ENCODE measurements around the gene CKS1B.
A peak's percentile ranks its signal among the peaks of the same experiment; 100 is the strongest.
"Not testable (repeated sequence)": the region's sequence is repeated elsewhere in the genome, so short reads cannot be mapped to it uniquely, and the experiment has no call there.

Gene CKS1B

DNA sequence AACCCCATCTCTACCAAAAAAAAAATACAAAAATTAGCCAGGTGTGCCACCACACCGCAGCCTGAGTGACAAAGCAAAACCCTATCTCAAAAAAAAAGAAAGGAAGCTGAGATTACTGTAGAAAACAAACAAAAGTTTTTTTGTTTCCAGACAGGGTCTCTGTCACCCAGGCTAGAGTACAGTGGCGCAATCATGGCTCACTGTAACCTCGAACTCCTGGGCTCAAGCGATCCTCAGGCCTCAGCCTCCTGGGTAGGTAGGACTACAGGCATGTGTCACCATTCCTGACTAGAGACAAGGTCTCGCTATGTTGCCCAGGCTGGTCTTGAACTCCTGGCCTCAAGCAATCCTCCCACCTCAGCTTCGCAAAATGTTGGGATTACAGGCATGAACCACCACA, 10.1 kb upstream of the CKS1B start:
- no peak for DNase-seq (ENCODE audit: low read depth, low spot score)

DNA sequence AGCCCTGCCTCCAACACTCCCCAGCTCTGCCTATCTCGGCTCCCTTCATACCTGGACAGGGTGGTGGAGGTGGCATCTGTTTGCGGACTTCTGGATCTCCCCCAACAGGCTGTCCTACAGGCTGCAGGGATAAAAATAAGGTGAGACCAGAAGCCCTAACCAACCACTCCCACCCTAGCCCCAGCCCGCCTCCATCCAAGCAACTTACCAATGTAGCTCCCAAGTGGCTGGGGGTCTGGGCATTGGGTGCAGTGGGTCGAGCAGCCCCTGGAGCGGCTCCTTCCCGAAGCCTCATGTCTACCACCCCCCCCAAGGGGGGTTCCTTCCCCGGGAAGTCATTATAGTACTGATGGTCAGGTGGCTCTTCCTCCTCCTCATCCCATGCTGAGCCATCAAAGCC, 8.4 kb upstream of the CKS1B start:
- DNase-seq (ENCODE audit: low read depth, low spot score), result no peak

DNA sequence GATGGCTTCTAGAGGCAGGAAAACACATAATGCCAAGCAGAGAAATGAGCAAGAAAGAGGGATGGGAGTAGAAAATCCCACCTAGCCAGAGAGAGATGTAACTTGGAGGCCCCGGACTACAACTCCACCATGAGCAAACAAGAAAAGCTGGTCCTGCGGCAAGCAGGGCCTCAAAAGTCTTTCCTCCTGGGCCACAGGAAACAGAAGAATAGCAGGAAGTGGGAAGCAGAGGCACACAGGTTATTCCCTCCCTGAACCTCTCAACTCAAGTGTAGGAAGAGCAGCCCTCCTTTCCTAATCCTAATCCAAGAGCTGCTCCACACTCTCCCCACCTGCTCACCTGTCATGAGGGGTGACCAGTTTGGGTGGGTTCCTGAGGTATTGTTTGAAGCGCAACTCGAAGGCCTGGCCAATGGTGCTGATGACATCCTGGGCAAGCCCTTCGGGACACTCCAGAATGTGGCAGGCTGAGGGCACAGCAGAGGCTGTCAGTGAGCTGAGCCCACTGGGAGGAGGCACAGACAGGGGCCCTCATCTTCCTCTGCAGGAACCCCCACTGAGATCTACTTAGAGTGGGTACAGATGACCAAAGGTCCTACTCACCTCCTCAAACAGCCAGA, 7.0 kb upstream of the CKS1B start:
- no peak for DNase-seq (ENCODE audit: low read depth, low spot score)

DNA sequence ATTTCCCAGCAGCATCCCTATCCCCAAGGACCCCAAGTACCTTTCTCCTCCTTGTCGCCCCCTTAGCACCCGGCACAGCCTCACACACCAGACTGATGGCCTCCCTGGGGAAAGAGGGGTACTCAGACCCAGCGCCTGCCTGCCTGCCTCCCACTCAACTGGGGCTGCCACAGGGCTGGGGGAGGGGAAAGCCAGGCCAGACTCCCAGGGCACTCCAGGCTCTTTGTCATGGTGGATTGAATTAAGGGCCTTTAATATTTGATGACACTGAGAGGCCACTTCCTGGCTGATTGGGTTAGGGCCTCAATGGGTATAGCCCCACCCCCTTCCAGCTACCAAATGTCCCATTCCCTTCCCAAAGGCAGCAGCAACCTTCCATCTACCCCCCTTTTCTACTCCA, 5.8 kb upstream of the CKS1B start:
- DNase-seq (ENCODE audit: low read depth, low spot score), result no peak

DNA sequence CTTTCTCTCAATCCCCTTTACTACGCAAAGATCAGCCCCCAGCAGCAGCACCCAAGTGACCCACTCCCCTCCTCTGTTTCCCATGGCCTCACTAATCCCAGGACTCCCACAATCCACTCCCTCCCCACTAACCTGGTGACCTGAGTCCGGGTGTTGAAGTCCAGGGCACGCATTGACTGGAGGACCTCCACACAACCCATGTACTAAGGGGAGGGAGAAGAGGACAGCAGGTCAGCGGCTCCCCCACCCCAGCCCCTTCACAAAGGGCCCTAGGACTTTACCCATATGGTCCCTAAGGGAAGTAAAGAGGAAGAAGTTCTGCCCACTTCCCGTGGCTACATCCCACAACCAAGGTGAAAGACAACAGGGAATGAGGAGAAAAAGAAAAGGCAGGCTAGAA, 5.2 kb upstream of the CKS1B start:
- no peak for DNase-seq (ENCODE audit: low read depth, low spot score)

DNA sequence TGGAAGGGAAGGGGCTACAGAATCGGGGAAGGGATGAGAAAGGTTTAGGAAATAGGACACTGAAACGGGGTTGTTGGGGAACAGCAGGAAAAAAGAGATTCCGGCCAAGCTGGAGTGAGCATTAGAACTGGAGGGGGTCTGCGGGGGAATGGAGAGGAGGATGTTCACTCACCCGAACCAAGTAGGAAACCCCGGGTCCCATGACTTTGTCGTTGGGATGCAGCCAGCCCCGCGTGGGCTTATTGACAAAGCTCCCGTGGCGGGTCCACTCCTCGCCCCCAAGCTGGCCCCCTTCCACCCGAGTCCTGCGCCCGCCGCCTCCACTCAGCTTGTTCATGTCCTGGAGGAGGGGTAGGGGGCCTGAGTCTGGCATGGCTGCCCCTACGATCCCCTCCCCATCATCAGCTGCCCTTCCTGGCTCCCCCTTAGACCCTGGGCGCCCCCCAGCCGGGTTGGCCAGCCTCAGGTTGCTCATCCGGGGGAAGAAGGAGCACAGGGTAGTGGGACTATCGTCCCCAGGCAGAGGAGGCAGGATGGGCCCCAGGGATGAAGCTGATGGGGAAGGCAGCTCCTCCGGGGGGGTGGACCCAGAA, 4.5 kb upstream of the CKS1B start:
- no peak for DNase-seq (ENCODE audit: low read depth, low spot score)

DNA sequence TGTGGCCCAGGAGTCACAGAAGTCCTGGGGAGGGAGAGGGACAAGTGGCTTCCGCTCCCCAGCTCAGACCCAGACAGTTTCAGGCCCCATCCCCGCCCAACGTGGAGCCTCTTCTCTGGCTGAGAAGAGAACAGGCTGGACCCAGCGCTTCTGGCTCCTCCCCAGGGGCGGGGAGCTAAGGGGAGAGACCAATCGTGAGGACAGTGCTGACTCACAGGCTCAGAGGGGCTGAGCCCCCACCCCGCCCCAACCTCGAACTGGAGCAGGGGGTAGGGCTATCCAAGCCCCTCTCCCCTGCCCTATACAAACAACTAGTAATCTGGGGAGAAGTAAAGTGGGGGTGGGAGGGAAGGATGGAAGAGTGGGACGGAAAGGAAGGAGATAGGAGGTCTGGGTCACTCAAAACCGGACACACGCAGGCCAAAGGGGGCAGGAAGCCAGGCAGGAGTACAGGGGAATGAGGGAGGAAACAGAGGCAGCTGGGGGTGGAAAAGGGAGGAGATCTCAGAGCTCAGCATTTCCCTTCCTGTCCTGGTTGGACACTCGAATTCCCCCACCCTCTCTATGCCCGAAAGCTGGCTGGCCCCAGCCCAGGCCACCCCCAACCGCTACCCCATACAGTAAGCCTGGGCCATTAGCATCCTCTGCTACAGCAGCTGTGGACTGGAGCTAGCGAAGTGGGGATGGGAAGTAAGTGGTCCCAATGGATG, 3.7 kb upstream of the CKS1B start, which contains the start of gene SHC1:
SHC1 (minus strand) TSS at position 117 of the 710 bp plus-strand sequence. CDS start 221 bp downstream, outside the sequence.
- no peak for DNase-seq (ENCODE audit: low read depth, low spot score)

DNA sequence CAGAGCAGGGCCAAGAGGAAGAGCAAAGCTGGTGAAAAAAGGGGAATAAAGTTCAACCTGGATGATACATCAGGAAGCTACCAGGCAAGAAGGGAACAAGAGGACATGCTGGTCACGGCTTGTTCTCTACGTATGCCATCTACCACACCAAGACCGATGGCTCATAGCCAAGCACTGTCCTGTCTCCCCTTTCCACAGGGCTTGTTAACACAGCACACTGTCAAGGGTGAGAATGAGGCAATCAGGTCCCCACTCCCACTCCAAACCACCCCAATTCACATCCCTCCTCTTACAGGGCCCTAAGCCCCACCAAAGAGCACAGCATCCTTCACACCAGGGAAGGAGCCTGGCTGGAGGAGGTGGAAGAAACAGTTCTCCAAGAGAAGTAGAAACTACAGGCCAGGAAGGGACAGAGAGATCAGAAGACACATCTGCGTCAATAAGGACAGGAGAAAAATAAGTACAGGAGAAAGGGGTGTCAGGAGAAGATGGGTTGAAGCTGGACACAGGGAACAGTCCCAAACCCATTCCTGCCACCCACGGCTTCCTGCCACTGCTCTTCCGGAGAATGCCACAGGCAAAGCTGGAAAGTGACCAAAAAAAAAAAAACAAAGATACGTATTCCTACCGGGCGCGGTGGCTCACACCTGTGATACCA, 3.0 kb upstream of the CKS1B start:
- no peak for DNase-seq (ENCODE audit: low read depth, low spot score)

DNA sequence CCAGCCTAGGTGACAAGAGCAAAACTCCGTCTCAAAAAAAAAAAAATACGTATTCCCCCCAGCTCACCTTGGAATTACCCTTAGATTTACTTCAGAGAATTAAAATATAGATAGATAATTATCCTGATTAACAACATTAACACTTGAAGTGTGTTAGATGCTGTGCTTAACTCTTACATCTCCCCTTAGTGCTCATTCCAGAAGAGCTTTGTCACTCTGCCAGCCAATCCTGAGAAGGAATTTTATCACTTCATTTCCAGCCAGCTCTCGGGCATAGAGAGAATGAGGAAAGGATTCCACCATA, 2.3 kb upstream of the CKS1B start:
- DNase-seq (ENCODE audit: low read depth, low spot score), result no peak

DNA sequence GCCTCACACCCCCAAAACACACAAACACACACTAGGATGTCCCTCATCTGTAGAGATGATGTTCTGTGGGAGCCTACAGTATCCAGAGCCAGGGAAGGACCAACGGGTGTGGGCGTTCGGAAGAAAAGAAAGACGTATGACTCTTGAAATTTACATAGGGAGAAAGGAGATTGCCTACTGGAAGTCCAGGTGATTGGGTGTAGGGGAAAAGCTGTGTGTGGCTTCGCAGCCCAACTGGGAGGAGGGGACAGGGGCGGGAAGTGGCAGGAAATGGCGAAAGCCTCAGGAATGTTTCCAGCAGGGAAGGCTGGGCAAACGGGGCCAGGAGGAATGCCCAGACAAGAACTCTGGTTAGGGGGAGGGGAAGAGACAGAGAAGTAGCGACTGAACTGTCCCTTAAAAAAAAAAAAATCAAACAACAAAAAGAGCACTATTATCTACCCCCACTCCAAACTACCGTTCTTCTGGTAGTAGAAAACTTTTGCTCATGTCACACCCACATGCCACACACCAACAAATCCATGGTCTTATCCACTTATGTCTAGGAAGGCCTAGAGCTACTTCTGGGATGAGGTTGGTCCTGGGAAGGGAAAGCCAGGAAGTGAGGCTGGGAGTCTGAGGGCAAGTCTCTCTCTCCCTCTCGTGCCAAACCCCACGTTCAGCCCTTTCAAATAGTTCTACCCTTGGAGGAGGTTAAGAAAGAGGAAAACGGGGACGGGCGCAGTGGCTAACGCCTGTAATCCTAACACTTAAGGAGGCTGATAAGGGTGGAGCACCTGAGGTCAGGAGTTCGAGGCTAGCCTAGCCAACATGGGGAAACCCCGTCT, 1.8 kb upstream of the CKS1B start:
- DNase-seq (ENCODE audit: low read depth, low spot score), result peak; percentile 98

DNA sequence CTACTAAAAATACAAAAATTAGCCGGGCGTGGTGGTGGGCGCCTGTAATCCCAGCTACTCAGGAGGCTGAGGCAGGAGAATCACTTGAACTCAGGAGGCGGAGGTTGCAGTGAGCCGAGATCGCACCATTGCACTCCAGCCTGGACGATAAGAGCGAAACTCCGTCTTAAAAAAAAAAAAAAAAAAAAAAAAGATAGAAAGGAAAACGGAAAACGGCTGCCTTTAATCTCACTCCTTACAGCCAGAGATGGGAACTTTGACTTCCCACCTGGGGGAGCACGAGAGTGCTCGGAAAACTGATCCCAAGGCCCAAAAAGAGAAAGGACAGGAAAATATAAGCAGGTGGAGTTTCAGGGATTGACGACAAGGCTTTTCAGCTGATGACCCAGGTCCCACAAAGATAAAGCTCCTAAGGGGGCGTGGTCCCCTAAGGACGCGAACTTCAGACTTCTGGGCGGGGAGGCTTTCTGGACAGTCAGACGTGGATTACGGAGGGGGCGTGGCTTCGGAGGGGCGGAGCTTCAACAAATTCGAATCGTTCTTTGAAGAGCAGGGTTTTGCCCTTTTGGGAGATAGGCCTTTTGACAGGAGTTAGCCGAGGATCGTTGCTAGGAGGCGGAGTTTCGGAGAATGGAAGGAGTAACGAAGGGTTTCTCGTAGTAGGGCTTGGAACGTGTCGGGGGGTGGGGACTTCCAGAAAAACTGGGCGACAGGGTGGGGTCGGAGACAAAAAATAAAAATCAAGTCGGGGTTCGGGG, 958 bp upstream of the CKS1B start:
- peak; percentile 93 for DNase-seq (ENCODE audit: low read depth, low spot score)

DNA sequence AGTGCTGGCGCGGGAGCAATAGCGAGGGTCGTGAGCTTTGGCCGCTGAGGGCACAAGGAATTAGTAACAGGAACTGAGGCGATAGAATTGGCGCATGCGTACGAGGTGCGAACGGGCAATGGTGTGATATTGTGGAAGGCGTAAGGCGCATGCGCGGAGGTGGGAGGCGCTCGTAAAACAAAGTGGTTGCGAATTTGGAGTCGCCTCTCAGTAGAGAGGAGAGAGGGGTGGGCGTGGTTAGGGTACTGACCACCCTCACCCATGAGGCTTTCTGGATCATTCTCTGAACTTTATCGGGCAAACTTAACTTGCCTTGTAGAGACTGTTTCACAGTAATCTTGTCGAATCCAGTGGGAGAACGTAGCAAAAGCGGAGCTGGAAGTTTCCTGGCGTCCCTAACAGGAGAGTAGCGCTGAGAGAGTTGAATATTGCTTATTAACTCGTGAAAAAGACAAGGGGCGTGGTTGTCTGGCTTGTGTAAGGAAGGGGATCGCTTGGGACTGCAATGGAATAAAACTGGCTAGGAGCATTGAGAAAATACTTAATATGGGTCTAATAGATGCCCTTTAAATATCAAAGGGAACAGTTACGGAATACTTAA, 427 bp downstream of the CKS1B start:
- no peak for DNase-seq (ENCODE audit: low read depth, low spot score)

DNA sequence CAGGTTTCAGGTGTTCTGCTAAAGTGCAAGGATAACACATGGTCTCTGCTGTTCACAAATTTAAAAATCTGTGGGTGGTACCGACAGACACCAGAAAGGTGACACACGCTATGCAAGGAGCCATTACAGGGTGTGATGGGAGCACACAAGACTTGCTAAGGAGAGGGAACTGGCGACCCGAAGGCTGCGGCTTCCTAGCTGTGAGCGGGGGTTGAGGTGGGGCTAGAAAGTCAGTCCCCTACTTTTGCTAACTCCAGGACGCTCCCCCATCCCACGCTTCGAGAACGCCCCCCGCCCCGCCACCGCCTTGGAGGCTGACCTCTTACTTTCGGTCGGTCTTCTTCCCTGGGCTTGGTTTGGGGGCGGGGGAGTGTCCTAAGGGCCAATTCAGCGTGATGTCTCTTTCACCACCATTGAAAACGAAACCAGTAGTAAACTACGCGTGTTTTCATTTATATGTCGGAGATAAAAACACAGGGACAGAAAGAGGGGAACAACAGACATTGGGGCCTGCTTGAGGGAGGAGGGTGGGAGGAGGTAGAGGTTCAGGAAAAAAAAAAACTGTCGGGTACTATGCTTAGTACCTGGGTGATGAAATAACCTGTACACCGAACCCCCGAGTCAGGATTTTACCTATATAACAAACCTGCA, 1.1 kb downstream of the CKS1B start:
- no peak for DNase-seq (ENCODE audit: low read depth, low spot score)

DNA sequence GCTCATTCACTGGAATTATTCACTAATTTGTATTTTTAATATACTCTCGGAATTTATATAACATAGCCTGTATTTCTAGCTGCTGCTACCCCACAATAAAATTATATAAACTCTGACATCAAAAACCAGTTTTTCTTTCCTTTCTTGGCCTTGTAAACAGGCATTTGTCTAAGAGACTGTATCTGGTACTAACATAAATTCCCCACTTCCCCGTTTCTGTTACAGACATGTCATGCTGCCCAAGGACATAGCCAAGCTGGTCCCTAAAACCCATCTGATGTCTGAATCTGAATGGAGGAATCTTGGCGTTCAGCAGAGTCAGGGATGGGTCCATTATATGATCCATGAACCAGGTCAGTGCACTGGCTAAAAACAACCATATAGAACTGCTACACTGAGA, 3.3 kb downstream of the CKS1B start:
- DNase-seq (ENCODE audit: low read depth, low spot score), result not testable (repeated sequence)

DNA sequence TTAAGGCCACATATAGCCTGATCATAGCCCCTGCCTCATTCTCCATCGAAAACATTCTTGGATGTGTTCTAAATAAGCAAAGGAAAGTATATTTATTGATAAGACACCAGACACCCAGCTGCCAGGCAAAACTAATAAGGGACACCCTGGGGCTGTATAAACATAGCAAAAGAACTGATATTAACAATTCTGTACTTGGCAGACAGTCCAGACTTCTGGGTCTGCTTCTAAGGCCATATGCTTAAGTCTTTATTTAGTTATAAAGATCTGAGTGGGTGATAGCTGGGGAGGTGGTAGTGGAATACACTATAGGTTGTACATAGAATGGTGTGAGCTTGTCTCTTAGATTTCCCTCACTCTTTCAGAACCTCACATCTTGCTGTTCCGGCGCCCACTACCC, 3.9 kb downstream of the CKS1B start:
- no peak for DNase-seq (ENCODE audit: low read depth, low spot score)

DNA sequence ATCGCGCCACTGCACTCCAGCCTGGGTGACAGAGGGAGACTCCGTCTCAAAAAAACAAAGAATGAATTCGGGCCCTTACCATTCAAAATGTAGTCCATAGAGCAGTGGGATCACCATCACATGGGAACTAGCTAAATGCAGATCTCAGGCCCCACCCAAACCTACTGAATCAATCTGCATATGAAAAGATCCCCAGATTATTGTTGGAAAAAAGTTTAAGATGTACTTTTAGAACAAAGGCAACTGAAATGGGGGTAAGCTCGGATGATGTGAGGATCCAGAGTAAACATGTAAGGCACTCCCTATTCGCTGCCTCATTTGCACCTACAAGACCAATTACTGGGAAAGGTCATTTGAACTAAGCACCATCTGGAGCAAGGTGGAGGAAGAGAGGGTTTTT, 7.9 kb downstream of the CKS1B start:
- DNase-seq (ENCODE audit: low read depth, low spot score), result no peak

DNA sequence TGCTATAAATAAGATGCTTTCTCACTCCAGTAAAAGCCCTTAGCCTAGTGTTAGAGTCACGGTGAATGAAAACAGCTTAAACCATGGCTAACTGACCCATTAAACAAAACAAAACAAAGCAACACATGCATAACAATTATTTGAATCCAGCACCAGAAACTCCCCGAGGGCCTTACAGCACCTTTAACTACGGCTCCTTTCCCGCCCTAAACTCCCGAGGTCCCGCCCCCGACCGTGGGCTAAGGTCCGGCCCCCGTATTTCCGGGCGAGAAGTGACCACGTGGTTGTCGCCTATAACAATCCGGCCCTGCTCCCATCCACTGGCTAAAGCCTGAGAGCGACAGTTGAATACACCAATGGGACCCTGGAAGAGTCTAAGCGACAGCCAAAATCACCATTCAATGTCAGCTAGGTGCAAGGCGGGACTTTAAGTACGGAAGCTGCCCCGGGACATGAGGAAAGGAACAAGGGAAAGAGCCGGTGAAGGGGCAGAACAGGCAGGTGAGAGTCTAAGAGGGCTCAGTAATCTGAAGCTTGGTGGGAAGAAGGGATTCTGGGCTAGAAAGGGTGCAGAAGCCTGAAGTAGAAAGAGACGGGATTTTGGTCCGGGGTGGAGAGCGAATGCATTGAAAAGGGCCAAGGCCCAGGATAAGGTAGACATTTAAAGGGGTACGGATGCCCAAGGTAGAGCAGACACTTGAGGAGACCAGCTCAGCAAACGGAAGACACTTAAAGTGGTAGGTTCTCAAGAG, 8.6 kb downstream of the CKS1B start, which contains the start of gene FLAD1:
FLAD1 (plus strand) TSS at position 448 of the 752 bp plus-strand sequence. CDS start 351 bp downstream, outside the sequence.
- DNase-seq (ENCODE audit: low read depth, low spot score), result peak; percentile 100

DNA sequence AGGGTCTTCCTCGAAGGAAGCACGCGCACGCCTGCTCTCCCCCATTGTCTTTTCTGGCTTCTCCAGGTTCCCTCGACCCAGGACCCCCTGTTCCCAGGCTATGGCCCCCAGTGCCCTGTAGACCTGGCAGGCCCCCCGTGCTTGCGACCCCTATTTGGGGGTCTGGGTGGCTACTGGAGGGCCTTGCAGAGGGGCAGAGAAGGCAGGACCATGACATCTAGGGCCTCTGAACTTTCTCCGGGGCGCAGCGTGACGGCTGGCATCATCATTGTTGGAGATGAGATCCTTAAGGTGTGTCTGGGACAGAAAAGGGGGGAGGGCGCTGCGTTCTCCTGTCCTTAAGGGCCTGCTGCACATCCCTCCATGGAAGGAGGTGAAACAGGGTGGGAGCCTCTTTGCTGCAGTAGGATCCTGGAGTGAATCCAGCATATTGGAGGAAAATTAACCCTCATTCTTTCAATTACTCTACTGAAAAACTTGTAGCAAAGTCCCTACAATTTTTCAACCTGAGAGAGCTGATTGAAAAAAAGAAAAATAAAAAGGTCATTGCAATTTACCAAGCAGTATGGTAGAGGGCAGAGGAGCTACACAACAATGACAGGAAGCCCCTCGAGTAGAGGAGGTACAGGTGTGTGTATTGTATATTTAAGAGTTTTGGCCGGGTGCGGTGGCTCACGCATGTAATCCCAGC, 9.4 kb downstream of the CKS1B start:
- DNase-seq (ENCODE audit: low read depth, low spot score), result no peak

DNA sequence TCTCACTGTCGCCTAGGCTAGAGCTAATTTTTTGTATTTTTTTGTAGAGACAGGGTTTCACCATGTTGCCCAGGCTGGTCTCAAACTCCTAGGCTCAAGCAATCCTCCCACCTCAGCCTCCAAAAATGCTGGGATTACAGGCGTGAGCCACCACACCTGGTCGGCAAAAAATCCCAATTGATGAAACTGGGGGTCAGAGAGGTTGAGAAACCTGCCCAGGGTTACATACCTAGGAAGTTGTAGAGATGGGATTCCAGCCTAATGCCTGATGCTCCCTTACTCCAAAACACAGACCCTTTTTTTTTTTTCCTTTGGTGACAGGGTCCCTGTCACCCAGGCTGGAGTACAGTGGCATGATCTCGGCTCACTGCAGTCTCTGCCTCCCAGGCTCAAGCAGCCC, 12.3 kb downstream of the CKS1B start:
- not testable (repeated sequence) for DNase-seq (ENCODE audit: low read depth, low spot score)

Measured in iPS DF 19.7 (cell line).